SK-N-SH (cell line): ENCODE results near the gene TM9SF4. TPM values are rescaled to one million over a fixed set of nuclear protein-coding genes. Genes with fewer than 3 reads are reported as not detected.

ENCODE experiments used
- CTCF ChIA-PET: fragments of 300-600, 350-600 bp; formaldehyde crosslinking; extraction: SDS; loops from one replicate; lab custom pipeline; 2021; lab: Yijun Ruan, JAX
- POLR2A ChIA-PET: fragments of 350-600 bp; sonication (Branson Sonifier 250); formaldehyde crosslinking; extraction: SDS; loops from one replicate; lab custom pipeline; 2020; ENCODE audit warnings: antibody characterized with exemption, inconsistent platforms; lab: Yijun Ruan, JAX
- DNase-seq: peaks from one replicate; pipeline ENCODE4 v3.0.0; 2012
- H2AFZ ChIP-seq: fragments of 200-600 bp; sonication (generic); 2 replicates; pipeline ENCODE4 v1.8.1; 2016; ENCODE audit warnings: antibody characterized with exemption, mild to moderate bottlenecking, low read depth
- H3F3A ChIP-seq: fragments of 200-600 bp; sonication (generic); replicated peaks from 2 replicates; pipeline ENCODE3; 2016; ENCODE audit warnings: antibody characterized with exemption, mild to moderate bottlenecking; ENCODE audit not compliant: insufficient read depth
- H3K27ac ChIP-seq, 2 experiments: fragments of 200-500 bp in 1 of 2; fragments of 200-600 bp in 1 of 2; sonication (Bioruptor generic) in 1 of 2; sonication (generic), shearing (Covaris generic) in 1 of 2; 2 replicates each; pipeline versions ENCODE4 v1.5.1 to v1.6.1; 2014 to 2016; ENCODE audit warnings: low read depth in 2 of 2, inconsistent platforms in 1 of 2, low read length in 1 of 2, mild to moderate bottlenecking in 1 of 2, mixed read lengths in 1 of 2
- H3K27me3 ChIP-seq: fragments of 200-600 bp; sonication (generic), shearing (Covaris generic); 2 replicates; pipeline ENCODE4 v1.6.1; 2016; ENCODE audit warnings: mixed run types; ENCODE audit not compliant: insufficient read depth
- H3K36me3 ChIP-seq, 2 experiments: fragments of 200-500 bp in 1 of 2; fragments of 200-600 bp in 1 of 2; sonication (Bioruptor generic) in 1 of 2; sonication (generic) in 1 of 2; replicated peaks in 1 of 2; 2 replicates each; pipeline versions ENCODE3 to v1.5.1; 2014 to 2016; ENCODE audit warnings: low read length in 1 of 2, mild to moderate bottlenecking in 1 of 2; ENCODE audit not compliant: insufficient read depth in 2 of 2, control insufficient read depth in 1 of 2
- H3K4me1 ChIP-seq, 2 experiments: fragments of 200-500 bp in 1 of 2; fragments of 200-600 bp in 1 of 2; sonication (Bioruptor generic) in 1 of 2; sonication (generic), shearing (Covaris generic) in 1 of 2; 2 replicates each; pipeline versions ENCODE4 v1.5.1 to v1.6.1; 2014 to 2016; ENCODE audit warnings: low read depth in 1 of 2, low read length in 1 of 2, mixed run types in 1 of 2; ENCODE audit not compliant: insufficient read depth in 2 of 2, control insufficient read depth in 1 of 2
- H3K4me2 ChIP-seq: fragments of 200-600 bp; sonication (generic), shearing (Covaris generic); 2 replicates; pipeline ENCODE4 v1.6.1; 2017; ENCODE audit warnings: mixed run types
- H3K4me3 ChIP-seq, 2 experiments: fragments of 200-500 bp in 1 of 2; fragments of 200-600 bp in 1 of 2; sonication (Bioruptor generic) in 1 of 2; sonication (generic), shearing (Covaris generic) in 1 of 2; 2 replicates each; pipeline versions ENCODE4 v1.5.1 to v1.8.1; 2014 to 2016; ENCODE audit warnings: low read depth in 2 of 2, inconsistent platforms in 1 of 2, low read length in 1 of 2, mild to moderate bottlenecking in 1 of 2, mixed read lengths in 1 of 2, moderate library complexity in 1 of 2
- H3K79me2 ChIP-seq: fragments of 200-600 bp; sonication (generic); 2 replicates; pipeline ENCODE4 v1.8.1; 2017; ENCODE audit warnings: mild to moderate bottlenecking; ENCODE audit not compliant: insufficient read depth
- H3K9ac ChIP-seq: fragments of 200-600 bp; sonication (generic); 2 replicates; pipeline ENCODE4 v1.6.1; 2017; ENCODE audit warnings: mixed run types
- H3K9me2 ChIP-seq: fragments of 200-600 bp; sonication (generic); 2 replicates; pipeline ENCODE4 v1.6.1; 2017; ENCODE audit warnings: mixed run types
- H3K9me3 ChIP-seq: fragments of 200-600 bp; sonication (generic); 2 replicates; pipeline ENCODE4 v1.6.1; 2017; ENCODE audit warnings: mixed run types, mild to moderate bottlenecking, moderate library complexity
- H4K20me1 ChIP-seq: fragments of 200-600 bp; sonication (generic); 2 replicates; pipeline ENCODE4 v1.6.1; 2017; ENCODE audit warnings: mild to moderate bottlenecking, mixed run types; ENCODE audit not compliant: insufficient read depth
- CHD2 ChIP-seq: fragments of 150-350 bp; IDR thresholded peaks from 2 replicates; pipeline ENCODE4 v1.6.1; 2018; ENCODE audit warnings: low read length; ENCODE audit not compliant: partially characterized antibody
- CTCF ChIP-seq: fragments of 200-600 bp; sonication (generic); IDR thresholded peaks from 2 replicates; pipeline ENCODE4 v1.6.1; 2017; ENCODE audit warnings: antibody characterized with exemption, mild to moderate bottlenecking, moderate library complexity
- ELF1 ChIP-seq: IDR thresholded peaks from 2 replicates; pipeline ENCODE4 v1.4.0; 2012
- FOXJ3 ChIP-seq: sonication (generic); formaldehyde crosslinking; IDR thresholded peaks from 2 replicates; pipeline ENCODE4 v1.5.1; 2020; ENCODE audit warnings: mild to moderate bottlenecking, missing genetic modification reagents
- GABPA ChIP-seq: IDR thresholded peaks from 2 replicates; pipeline ENCODE4 v1.4.0; 2012; ENCODE audit warnings: low read depth, mild to moderate bottlenecking
- PBX3 ChIP-seq: IDR thresholded peaks from 2 replicates; pipeline ENCODE4; 2012
- POLR2AphosphoS5 ChIP-seq: IDR thresholded peaks from 2 replicates; pipeline ENCODE4 v1.6.1; 2012; ENCODE audit warnings: low read depth, low read length
- REST ChIP-seq: IDR thresholded peaks from 2 replicates; pipeline ENCODE4 v1.6.1; 2012; ENCODE audit warnings: mild to moderate bottlenecking, low read depth, low read length, moderate library complexity
- RFX5 ChIP-seq: IDR thresholded peaks from 2 replicates; pipeline ENCODE4 v1.6.1; 2012; ENCODE audit warnings: mild to moderate bottlenecking, improper control_type of control experiment, low read length
- SIN3A ChIP-seq: IDR thresholded peaks from 2 replicates; pipeline ENCODE4 v1.6.1; 2012; ENCODE audit warnings: low read depth, mild to moderate bottlenecking, low read length, moderate library complexity, borderline replicate concordance
- SMC3 ChIP-seq: IDR thresholded peaks from 2 replicates; pipeline ENCODE4 v1.6.1; 2012; ENCODE audit warnings: low read depth, low read length, improper control_type of control experiment
- YY1 ChIP-seq: IDR thresholded peaks from 2 replicates; pipeline ENCODE4 v1.4.0; 2012; ENCODE audit warnings: low read depth, mild to moderate bottlenecking
- ZBTB33 ChIP-seq: IDR thresholded peaks from 2 replicates; pipeline ENCODE4 v1.4.0; 2012; ENCODE audit warnings: low read depth, borderline replicate concordance
- whole genome bisulfite sequencing: methylation state at CpG from one replicate; pipeline ENCODE4 v1.1.6; 2017; ENCODE audit warnings: low lambda C conversion rate; 5-methylcytosine and 5-hydroxymethylcytosine counted together
- polyA plus RNA-seq, 3 experiments: library from polyadenylated mRNA; depleted of rRNA; stranded (reverse); fragments of >200 nt; gene quantifications; 2 replicates each; pipeline ENCODE4 v1.2.3, GENCODE V29; 2012

Gene TM9SF4
- polyA plus RNA-seq, 1 of the 3 experiments (the other 2 are of a cell fraction), result 61.0 TPM

GRCh38 chr20:32186506-32186905, 77.0 kb downstream of the TM9SF4 start:
- no peak for DNase-seq
- POLR2A ChIA-PET, result no interaction called here

GRCh38 chr20:32188376-32189122, 79.0 kb downstream of the TM9SF4 start:
- Histone ChIP-seq H3K9me3 (no peaks in the 10 kb centered on the region), H3K9ac (no peak overlapping the region), H3K79me2 (no peaks in the 10 kb centered on the region), H3K4me3 (no peak overlapping the region), H3K4me1 (peaks cover 0 to 23% of the 10 kb centered on the region in 2 experiments; a peak in 2 of 4 replicates), H3K4me2 (no peak overlapping the region), H4K20me1 (no peaks in the 10 kb centered on the region), H3K9me2 (no peaks in the 10 kb centered on the region), H3K27ac (no peak overlapping the region), H3K27me3 (no peaks in the 10 kb centered on the region), H2AFZ (no peak overlapping the region), H3F3A (peaks cover 19% of the 10 kb centered on the region), H3K36me3 (peaks cover 0 to 3% of the 10 kb centered on the region in 2 experiments)
- no peak for DNase-seq
- ChIA-PET CTCF (no interaction called here), POLR2A (interaction anchor here (0.6 kb wide), 1 partner anchor 11 kb away, joined by 5 read pairs; no protein-coding TSS in a partner anchor)
- 100% methylated on average over 5 of the region's 17 CpGs for WGBS
- no peak for TF ChIP-seq YY1
- no peak for TF ChIP-seq SIN3A
- TF ChIP-seq ELF1, result no peak
- no peak for TF ChIP-seq CHD2
- no peak for TF ChIP-seq CTCF
- no peak for TF ChIP-seq SMC3
- no peak for TF ChIP-seq PBX3
- no peak for TF ChIP-seq ZBTB33

More at GRCh38 chr20:32186506-32186905, 77.0 kb downstream of the TM9SF4 start:
- Histone ChIP-seq H3K9ac (no peak overlapping the region), H3K27ac (no peak overlapping the region), H3K9me2 (no peaks in the 10 kb centered on the region), H3F3A (peaks cover 9% of the 10 kb centered on the region), H3K27me3 (no peaks in the 10 kb centered on the region), H2AFZ (no peak overlapping the region), H4K20me1 (no peaks in the 10 kb centered on the region), H3K79me2 (no peaks in the 10 kb centered on the region), H3K4me1 (peaks cover 0 to 23% of the 10 kb centered on the region in 2 experiments; a peak in 2 of 4 replicates), H3K36me3 (no peaks in the 10 kb centered on the region), H3K4me3 (no peak overlapping the region), H3K4me2 (no peak overlapping the region), H3K9me3 (no peaks in the 10 kb centered on the region)
- CTCF ChIA-PET, result no interaction called here
- TF ChIP-seq FOXJ3 (no peak), YY1 (no peak), REST (no peak), GABPA (no peak), RFX5 (no peak), POLR2AphosphoS5 (no peak)
- WGBS, result 100% methylated on average over 1 of the region's 1 CpG
